HCT116 (cell line): ENCODE data around the gene OOSP4B. TPM values are rescaled to one million over a fixed set of nuclear protein-coding genes. Genes with fewer than 3 reads are reported as not detected.
"Not testable (repeated sequence)": the region's sequence is repeated elsewhere in the genome, so short reads cannot be mapped to it uniquely, and the experiment has no call there.

Source experiments
- ATAC-seq: fragments of 200-7000 bp; cut with Tn5 transposase; 2 replicates; pipeline ENCODE4 v1.9.1; 2020; ENCODE audit warnings: mild to moderate bottlenecking, moderate library complexity
- BruUV-seq: library from RNA; stranded (reverse); fragments of 400-500 nt; replicated peaks from 2 replicates; lab custom pipeline; 2021; lab: Mats Ljungman, UMichigan
- CTCF ChIA-PET: fragments of 300-600 bp; sonication (Branson Sonifier 250); formaldehyde crosslinking; loops from one replicate; lab custom pipeline; 2021; ENCODE audit warnings: antibody characterized with exemption; lab: Charles Lee
- POLR2A ChIA-PET: fragments of 300-600, 350-600 bp; sonication (Branson Sonifier 250); formaldehyde crosslinking; loops from one replicate; lab custom pipeline; 2021; ENCODE audit warnings: antibody characterized with exemption; lab: Charles Lee
- RAD21 ChIA-PET, 2 experiments: fragments of 300-600 bp; sonication (Branson Sonifier 250); formaldehyde crosslinking; loops; one replicate each; lab custom pipeline; 2023; ENCODE audit warnings: low total read pairs in 2 of 2; ENCODE audit not compliant: uncharacterized antibody in 2 of 2, unreplicated experiment in 2 of 2, low non-redundant PET in 1 of 2; lab: Charles Lee
- DNase-seq: peaks from one replicate; pipeline ENCODE4 v3.0.0-alpha.2; 2010; ENCODE audit warnings: low read depth, low spot score
- H2AFZ ChIP-seq: fragments of 200-600 bp; shearing (Covaris generic), sonication (generic); 2 replicates; pipeline ENCODE4 v1.6.1; 2017; ENCODE audit warnings: low read depth, mixed run types, mixed read lengths, antibody characterized with exemption, low read length; ENCODE audit not compliant: poor library complexity, severe bottlenecking
- H3K27ac ChIP-seq: 2 replicates; pipeline ENCODE4 v1.5.1; 2012; ENCODE audit warnings: low read depth, low read length
- H3K27me3 ChIP-seq: fragments of 200-600 bp; sonication (generic); 2 replicates; pipeline ENCODE4 v1.6.1; 2016; ENCODE audit warnings: mixed run types, low read length, mixed read lengths; ENCODE audit not compliant: insufficient read depth
- H3K36me3 ChIP-seq, 2 experiments: fragments of 200-500 bp in 1 of 2; fragments of 200-600 bp in 1 of 2; sonication (Bioruptor generic) in 1 of 2; sonication (generic) in 1 of 2; 2 replicates each; pipeline versions ENCODE4 v1.5.1 to v1.6.1; 2014 to 2016; ENCODE audit warnings: low read length in 2 of 2, inconsistent platforms in 1 of 2, mixed read lengths in 1 of 2, mixed run types in 1 of 2; ENCODE audit not compliant: insufficient read depth in 2 of 2, control insufficient read depth in 1 of 2
- H3K4me1 ChIP-seq, 2 experiments: fragments of 200-600 bp in 1 of 2; sonication (generic) in 1 of 2; 2 replicates each; pipeline versions ENCODE4 v1.5.1 to v1.6.1; 2012 to 2017; ENCODE audit warnings: low read length in 2 of 2, inconsistent platforms in 1 of 2, mild to moderate bottlenecking in 1 of 2, mixed read lengths in 1 of 2, mixed run types in 1 of 2, moderate library complexity in 1 of 2; ENCODE audit not compliant: insufficient read depth in 2 of 2, control insufficient read depth in 1 of 2
- H3K4me2 ChIP-seq: fragments of 200-600 bp; sonication (generic); 2 replicates; pipeline ENCODE4 v1.6.1; 2017; ENCODE audit warnings: mixed run types, low read length, mixed read lengths
- H3K4me3 ChIP-seq, 2 experiments: fragments of 200-600 bp in 1 of 2; sonication (generic) in 1 of 2; replicated peaks in 1 of 2; 2 replicates each; pipeline ENCODE4 v1.5.1; 2011 to 2016; ENCODE audit warnings: low read length in 2 of 2, control low read depth in 1 of 2, low read depth in 1 of 2, mild to moderate bottlenecking in 1 of 2, mixed read lengths in 1 of 2, mixed run types in 1 of 2
- H3K79me2 ChIP-seq: fragments of 200-600 bp; sonication (generic); 2 replicates; pipeline ENCODE4 v1.6.1; 2017; ENCODE audit warnings: mild to moderate bottlenecking, mixed run types, low read length, moderate library complexity, mixed read lengths; ENCODE audit not compliant: insufficient read depth
- H3K9ac ChIP-seq: fragments of 200-600 bp; sonication (generic); 2 replicates; pipeline ENCODE4 v1.6.1; 2016; ENCODE audit warnings: low read length, mixed read lengths
- H3K9me2 ChIP-seq: fragments of 200-600 bp; sonication (generic), shearing (Covaris generic); 2 replicates; pipeline ENCODE4 v1.6.1; 2017; ENCODE audit warnings: mixed run types, mild to moderate bottlenecking, moderate library complexity; ENCODE audit not compliant: insufficient read depth
- H3K9me3 ChIP-seq, 2 experiments: fragments of 200-500 bp in 1 of 2; fragments of 200-600 bp in 1 of 2; sonication (Bioruptor generic) in 1 of 2; sonication (generic) in 1 of 2; 2 replicates each; pipeline ENCODE4 v1.6.1; 2014 to 2017; ENCODE audit warnings: low read length in 2 of 2, mixed read lengths in 2 of 2, inconsistent platforms in 1 of 2, low read depth in 1 of 2, mild to moderate bottlenecking in 1 of 2, mixed run types in 1 of 2, moderate library complexity in 1 of 2; ENCODE audit not compliant: control insufficient read depth in 1 of 2, insufficient read depth in 1 of 2
- H4K20me1 ChIP-seq: fragments of 200-600 bp; sonication (generic), shearing (Covaris generic); 2 replicates; pipeline ENCODE4 v1.6.1; 2017; ENCODE audit warnings: mixed run types, mild to moderate bottlenecking, moderate library complexity; ENCODE audit not compliant: insufficient read depth
- REST ChIP-seq: IDR thresholded peaks from 2 replicates; pipeline ENCODE4 v1.6.1; 2012; ENCODE audit warnings: low read depth
- intact Hi-C: fragments of 100-400 bp; cut with micrococcal nuclease; formaldehyde crosslinking; loops from 2 replicates; pipeline ENCODE4 v1.10.0; 2022
- total RNA-seq: library from RNA; stranded (reverse); gene quantifications from one replicate; pipeline ENCODE4 v1.2.1, GENCODE V29; 2021; ENCODE audit not compliant: unreplicated experiment

OOSP4B gene
- total RNA-seq, 1 experiment from 2014 or later, result not detected

GRCh38 chr11:60040109-60040508 is 23.1 kb downstream of the OOSP4B start, which contains the start of gene OOSP2 (continued):
- no peak for TF ChIP-seq REST
- TF ChIP-seq, all 23 proteins: peak for 0

- H3K79me2 ChIP-seq, H3K9ac ChIP-seq, intact Hi-C loops, H3K27ac ChIP-seq, H3K4me3 ChIP-seq, BruUV-seq, H3K36me3 ChIP-seq, DNase-seq, H3K4me2 ChIP-seq, RAD21 ChIA-PET, ATAC-seq, CTCF ChIA-PET, H3K9me3 ChIP-seq, H3K4me1 ChIP-seq, H3K27me3 ChIP-seq, H3K9me2 ChIP-seq, POLR2A ChIA-PET, H4K20me1 ChIP-seq, H2AFZ ChIP-seq: not testable (repeated sequence)
Measured at GRCh38 chr11:60050422-60050821, 33.4 kb downstream of the OOSP4B start.

GRCh38 chr11:60050839-60051238 is 33.9 kb downstream of the OOSP4B start:
- H3K9me3 ChIP-seq, ATAC-seq, CTCF ChIA-PET, DNase-seq, H2AFZ ChIP-seq, POLR2A ChIA-PET, H3K9me2 ChIP-seq, H3K4me1 ChIP-seq, H3K4me3 ChIP-seq, H4K20me1 ChIP-seq, H3K27me3 ChIP-seq, H3K9ac ChIP-seq, H3K27ac ChIP-seq, H3K36me3 ChIP-seq, BruUV-seq, RAD21 ChIA-PET, intact Hi-C loops, H3K79me2 ChIP-seq, H3K4me2 ChIP-seq: not testable (repeated sequence)
